Measurements from ENCODE around the gene ANKRD66.

Gene ANKRD66

GRCh38 chr6:46792635-46793034, 45.9 kb downstream of the ANKRD66 start:
- no peak for DNase-seq

- no peak for DNase-seq
Observed at GRCh38 chr6:46793138-46793537, 46.4 kb downstream of the ANKRD66 start, which contains the start of gene MEP1A. TSS of gene MEP1A (plus strand) at chr6:46793389. CDS start at chr6:46793399, 10 bp downstream.

- DNase-seq, result no peak
Observed at GRCh38 chr6:46794068-46794467, 47.3 kb downstream of the ANKRD66 start.

DNA sequence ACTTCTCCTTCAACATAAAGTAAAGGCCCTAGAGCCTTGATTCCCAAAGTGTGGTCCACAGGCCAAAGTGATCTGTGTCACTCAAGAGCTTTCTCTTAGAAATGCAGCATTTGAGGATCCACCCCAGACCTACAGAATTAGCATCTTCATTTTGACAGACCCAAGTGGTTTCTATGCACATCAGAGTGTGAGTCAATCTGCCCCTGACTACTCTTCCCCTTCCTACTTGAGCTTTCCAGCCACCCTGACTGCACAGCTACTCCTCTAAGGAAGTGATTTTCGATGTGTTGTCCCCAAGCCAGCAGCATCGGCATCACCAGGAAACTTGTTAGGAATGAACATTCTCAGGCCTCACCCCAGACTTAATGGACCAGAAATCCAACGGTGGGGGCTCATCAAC, 49.1 kb downstream of the ANKRD66 start:
- DNase-seq, result no peak

GRCh38 chr6:46796848-46797580, 50.3 kb downstream of the ANKRD66 start:
- DNase-seq, result no peak

GRCh38 chr6:46799657-46800056, 52.9 kb downstream of the ANKRD66 start:
- DNase-seq, result no peak

DNA sequence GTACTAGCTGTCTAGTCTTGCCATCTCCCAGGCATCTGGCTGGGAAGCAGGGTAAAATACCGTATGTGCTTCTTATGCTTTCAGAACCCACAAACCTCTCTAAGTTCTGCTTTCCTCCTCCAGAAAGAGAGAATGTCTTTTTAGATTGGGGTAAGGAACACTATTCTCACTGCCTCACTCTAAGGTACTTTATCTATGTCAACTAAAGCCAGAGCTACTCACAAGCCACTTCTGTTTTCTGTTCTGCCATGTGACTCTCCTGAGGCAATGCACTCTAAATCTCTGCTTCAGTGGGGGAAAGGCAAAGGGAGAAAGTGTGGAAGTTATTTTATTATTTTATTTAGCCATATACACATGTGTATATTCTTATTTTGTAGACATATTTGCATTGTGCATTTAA, 62.1 kb downstream of the ANKRD66 start:
- DNase-seq, result no peak

All from CD4-positive, alpha-beta T cell treated with Interleukin-21 for 1 hour (primary cell).